DND-41 (cell line): ENCODE results near the gene SDHA.

ENCODE experiments used
- EZH2 ChIP-seq: IDR thresholded peaks from 3 replicates; pipeline ENCODE4 v1.6.1; 2012; ENCODE audit warnings: borderline replicate concordance, low read depth, mild to moderate bottlenecking, moderate library complexity, low read length, inconsistent platforms; ENCODE audit not compliant: severe bottlenecking
- TF ChIP-seq, protein P1 (sequence below): IDR thresholded peaks from 2 replicates; pipeline ENCODE4 v1.5.1; 2012; ENCODE audit warnings: borderline replicate concordance, low read length, moderate library complexity, mild to moderate bottlenecking; ENCODE audit not compliant: poor library complexity, severe bottlenecking; ENCODE audit errors: extremely low read depth

DNA sequence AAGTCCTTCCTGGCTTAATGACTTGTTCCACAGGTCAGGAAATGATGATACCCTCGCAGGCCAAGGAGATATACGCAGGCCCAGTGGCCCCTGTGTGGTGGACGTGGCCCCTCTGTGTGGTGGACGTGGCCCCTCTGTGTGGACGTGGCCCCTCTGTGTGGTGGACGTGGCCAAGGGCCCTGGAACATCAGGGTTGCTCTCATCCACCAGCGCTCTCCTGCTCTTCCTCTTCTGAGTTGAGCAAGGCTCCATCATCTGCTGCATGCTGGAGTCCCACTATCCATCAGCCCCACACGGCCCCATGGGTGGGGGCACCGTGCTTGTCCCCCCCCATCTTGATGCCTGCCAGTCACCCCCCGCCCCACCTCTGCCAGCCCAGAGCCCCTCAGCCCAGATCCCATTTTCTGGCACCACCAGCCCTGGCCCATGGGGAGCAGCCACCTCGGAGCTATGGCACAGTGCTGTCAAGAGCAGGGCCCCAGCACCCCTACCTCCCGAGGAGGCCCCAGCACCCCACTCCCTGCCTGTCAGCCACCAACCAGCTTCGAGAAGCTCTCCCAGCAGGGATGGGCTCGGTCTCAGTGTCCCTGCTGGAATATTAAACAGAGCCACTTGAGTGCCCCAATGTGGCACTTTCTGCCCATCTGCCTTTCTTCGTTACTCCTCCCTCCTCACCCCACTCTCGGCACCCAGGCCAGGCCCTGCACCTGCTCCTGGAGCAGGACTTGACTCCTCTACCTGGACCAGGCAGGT lies 18.7 kb upstream of the SDHA start:
- no peak for TF ChIP-seq EZH2
- TF ChIP-seq, protein P1, sequence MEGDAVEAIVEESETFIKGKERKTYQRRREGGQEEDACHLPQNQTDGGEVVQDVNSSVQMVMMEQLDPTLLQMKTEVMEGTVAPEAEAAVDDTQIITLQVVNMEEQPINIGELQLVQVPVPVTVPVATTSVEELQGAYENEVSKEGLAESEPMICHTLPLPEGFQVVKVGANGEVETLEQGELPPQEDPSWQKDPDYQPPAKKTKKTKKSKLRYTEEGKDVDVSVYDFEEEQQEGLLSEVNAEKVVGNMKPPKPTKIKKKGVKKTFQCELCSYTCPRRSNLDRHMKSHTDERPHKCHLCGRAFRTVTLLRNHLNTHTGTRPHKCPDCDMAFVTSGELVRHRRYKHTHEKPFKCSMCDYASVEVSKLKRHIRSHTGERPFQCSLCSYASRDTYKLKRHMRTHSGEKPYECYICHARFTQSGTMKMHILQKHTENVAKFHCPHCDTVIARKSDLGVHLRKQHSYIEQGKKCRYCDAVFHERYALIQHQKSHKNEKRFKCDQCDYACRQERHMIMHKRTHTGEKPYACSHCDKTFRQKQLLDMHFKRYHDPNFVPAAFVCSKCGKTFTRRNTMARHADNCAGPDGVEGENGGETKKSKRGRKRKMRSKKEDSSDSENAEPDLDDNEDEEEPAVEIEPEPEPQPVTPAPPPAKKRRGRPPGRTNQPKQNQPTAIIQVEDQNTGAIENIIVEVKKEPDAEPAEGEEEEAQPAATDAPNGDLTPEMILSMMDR = no peak
